Putamen (tissue), 1 donor: ENCODE results near the gene DIP2C.
"Not testable (repeated sequence)": the region's sequence is repeated elsewhere in the genome, so short reads cannot be mapped to it uniquely, and the experiment has no call there.

ENCODE experiments used
- DNase-seq: peaks from one replicate; pipeline ENCODE4 v3.0.0-alpha.2; 2016; ENCODE audit warnings: low spot score

Gene DIP2C

GRCh38 chr10:697097-697875 is 7.8 kb upstream of the DIP2C start:
- no peak for DNase-seq

GRCh38 chr10:695396-695795 is 5.9 kb upstream of the DIP2C start:
- DNase-seq: no peak

GRCh38 chr10:693506-693905 is 4.0 kb upstream of the DIP2C start:
- DNase-seq: no peak

GRCh38 chr10:692682-693351 is 3.3 kb upstream of the DIP2C start:
- DNase-seq: no peak

- no peak for DNase-seq
These were observed 1.7 kb upstream of the DIP2C start for GRCh38 chr10:691216-691615.

- no peak for DNase-seq
These were observed 1.1 kb upstream of the DIP2C start for GRCh38 chr10:690372-691161.

GRCh38 chr10:689121-689451 is 382 bp downstream of the DIP2C start:
- no peak for DNase-seq

- DNase-seq: peak; percentile 59
These were observed 952 bp downstream of the DIP2C start for GRCh38 chr10:688312-689120.

- no peak for DNase-seq
These were observed 1.7 kb downstream of the DIP2C start for GRCh38 chr10:687583-688311.

GRCh38 chr10:686155-686931 is 3.1 kb downstream of the DIP2C start:
- no peak for DNase-seq

- DNase-seq: no peak
These were observed 3.9 kb downstream of the DIP2C start for GRCh38 chr10:685613-686012.

- peak; percentile 83 for DNase-seq
These were observed 5.9 kb downstream of the DIP2C start for GRCh38 chr10:683448-684071.

- no peak for DNase-seq
These were observed 6.5 kb downstream of the DIP2C start for GRCh38 chr10:682931-683447.

- DNase-seq: no peak
These were observed 7.7 kb downstream of the DIP2C start for GRCh38 chr10:681670-682318.

GRCh38 chr10:680745-681144 is 8.7 kb downstream of the DIP2C start:
- DNase-seq: no peak

GRCh38 chr10:680146-680545 is 9.3 kb downstream of the DIP2C start:
- DNase-seq: no peak

- no peak for DNase-seq
These were observed 9.9 kb downstream of the DIP2C start for GRCh38 chr10:679556-679955.

GRCh38 chr10:678662-679005 is 10.8 kb downstream of the DIP2C start:
- not testable (repeated sequence) for DNase-seq
